ENCODE results near the gene OR52A5. TPM values are rescaled to one million over a fixed set of nuclear protein-coding genes. Genes with fewer than 3 reads are reported as not detected.

The OR52A5 gene
- total RNA-seq, 1 donor from 2014 or later: not detected

DNA sequence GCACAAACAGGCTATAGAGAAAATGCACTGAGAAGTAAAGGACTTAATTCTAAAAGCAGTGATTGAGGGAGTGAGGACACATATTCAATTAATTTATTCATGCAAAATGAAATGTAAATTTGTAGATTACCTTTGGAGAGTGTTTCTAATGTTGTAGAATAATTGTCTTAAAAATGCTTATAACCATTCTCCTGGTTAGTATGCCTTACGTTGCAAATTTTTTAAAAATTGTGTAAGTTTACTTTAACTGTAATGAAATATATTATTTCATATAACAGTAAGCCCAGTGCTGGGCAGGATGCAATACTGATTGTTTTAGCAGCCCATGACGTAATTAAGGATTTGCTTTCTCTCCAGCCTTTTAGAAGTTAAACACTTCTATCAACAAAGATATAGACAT is 42.1 kb downstream of the OR52A5 start:
- Histone ChIP-seq H3K27me3 (ENCODE audit: control insufficient read depth, insufficient read depth, low read length) (no peaks in the 10 kb centered on the region), H3K36me3 (ENCODE audit: control insufficient read depth, insufficient read depth, low read length) (no peaks in the 10 kb centered on the region), H3K4me3 (ENCODE audit: low read depth, low read length) (no peak overlapping the region)
- TF ChIP-seq, protein P1, sequence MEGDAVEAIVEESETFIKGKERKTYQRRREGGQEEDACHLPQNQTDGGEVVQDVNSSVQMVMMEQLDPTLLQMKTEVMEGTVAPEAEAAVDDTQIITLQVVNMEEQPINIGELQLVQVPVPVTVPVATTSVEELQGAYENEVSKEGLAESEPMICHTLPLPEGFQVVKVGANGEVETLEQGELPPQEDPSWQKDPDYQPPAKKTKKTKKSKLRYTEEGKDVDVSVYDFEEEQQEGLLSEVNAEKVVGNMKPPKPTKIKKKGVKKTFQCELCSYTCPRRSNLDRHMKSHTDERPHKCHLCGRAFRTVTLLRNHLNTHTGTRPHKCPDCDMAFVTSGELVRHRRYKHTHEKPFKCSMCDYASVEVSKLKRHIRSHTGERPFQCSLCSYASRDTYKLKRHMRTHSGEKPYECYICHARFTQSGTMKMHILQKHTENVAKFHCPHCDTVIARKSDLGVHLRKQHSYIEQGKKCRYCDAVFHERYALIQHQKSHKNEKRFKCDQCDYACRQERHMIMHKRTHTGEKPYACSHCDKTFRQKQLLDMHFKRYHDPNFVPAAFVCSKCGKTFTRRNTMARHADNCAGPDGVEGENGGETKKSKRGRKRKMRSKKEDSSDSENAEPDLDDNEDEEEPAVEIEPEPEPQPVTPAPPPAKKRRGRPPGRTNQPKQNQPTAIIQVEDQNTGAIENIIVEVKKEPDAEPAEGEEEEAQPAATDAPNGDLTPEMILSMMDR (IDR thresholded peaks at IDR 0.05; ENCODE audit: insufficient read depth, low read length, poor library complexity, severe bottlenecking): no peak
- DNase-seq (ENCODE audit: low read depth): no peak

DNA sequence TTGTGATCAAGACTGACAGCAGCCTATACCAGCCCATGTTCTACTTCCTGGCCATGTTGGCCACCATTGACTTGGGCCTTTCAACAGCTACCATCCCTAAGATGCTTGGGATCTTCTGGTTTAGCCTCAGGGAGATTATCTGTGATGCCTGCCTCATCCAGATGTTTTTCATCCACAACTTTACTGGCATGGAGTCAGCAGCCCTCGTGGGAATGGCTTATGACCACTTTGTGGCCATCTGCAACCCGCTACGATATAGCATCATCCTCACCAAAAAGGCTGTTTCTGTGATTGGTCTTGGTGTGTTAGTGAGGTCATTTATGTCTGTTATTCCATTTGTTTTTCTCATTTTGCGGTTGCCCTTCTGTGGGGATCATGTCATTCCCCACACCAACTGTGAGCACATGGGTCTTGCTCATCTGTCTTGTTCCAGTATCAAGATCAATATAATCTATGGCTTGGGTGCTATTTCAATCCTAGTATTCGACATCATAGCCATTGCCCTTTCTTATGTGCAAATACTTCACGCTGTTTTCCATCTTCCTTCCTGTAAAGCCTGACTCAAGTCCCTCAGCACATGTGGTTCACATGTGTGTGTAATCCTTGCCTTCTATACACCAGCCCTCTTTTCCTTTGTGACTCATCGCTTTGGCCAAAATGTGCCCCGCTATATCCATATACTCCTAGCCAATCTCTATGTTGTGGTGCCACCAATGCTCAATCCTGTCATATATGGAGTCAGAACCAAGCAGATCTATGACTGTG is 45.2 kb downstream of the OR52A5 start:
- H3K36me3 ChIP-seq (ENCODE audit: control insufficient read depth, insufficient read depth, low read length): no peaks in the 10 kb centered on the region
- H3K4me3 ChIP-seq (ENCODE audit: low read depth, low read length): no peak overlapping the region
- DNase-seq (ENCODE audit: low read depth): no peak
- TF ChIP-seq, protein P1 (IDR thresholded peaks at IDR 0.05; ENCODE audit: insufficient read depth, low read length, poor library complexity, severe bottlenecking): no peak
- no peaks in the 10 kb centered on the region for H3K27me3 ChIP-seq (ENCODE audit: control insufficient read depth, insufficient read depth, low read length)

DNA sequence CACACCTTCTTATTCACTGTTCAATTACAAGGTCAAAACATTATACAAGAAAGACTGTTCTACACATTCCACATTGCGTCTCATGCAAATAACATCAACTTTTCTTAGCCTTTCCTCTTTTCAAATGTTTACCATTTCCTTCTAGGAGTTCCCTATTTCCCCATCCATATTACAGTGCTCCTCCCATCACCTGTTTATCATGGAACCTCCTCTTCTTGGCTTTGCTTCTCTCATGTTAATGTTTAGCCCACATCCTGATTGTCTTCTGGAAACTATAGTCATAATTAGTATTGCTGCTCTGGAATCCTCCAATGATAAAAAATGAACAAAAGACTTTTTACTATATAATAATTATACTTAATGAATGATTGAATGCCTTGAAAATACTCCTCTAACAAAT is 47.5 kb downstream of the OR52A5 start:
- TF ChIP-seq, protein P1 (IDR thresholded peaks at IDR 0.05; ENCODE audit: insufficient read depth, low read length, poor library complexity, severe bottlenecking): no peak
- H3K27me3 ChIP-seq (ENCODE audit: control insufficient read depth, insufficient read depth, low read length): no peaks in the 10 kb centered on the region
- H3K4me3 ChIP-seq (ENCODE audit: low read depth, low read length): no peak overlapping the region
- no peak for DNase-seq (ENCODE audit: low read depth)
- no peaks in the 10 kb centered on the region for H3K36me3 ChIP-seq (ENCODE audit: control insufficient read depth, insufficient read depth, low read length)

DNA sequence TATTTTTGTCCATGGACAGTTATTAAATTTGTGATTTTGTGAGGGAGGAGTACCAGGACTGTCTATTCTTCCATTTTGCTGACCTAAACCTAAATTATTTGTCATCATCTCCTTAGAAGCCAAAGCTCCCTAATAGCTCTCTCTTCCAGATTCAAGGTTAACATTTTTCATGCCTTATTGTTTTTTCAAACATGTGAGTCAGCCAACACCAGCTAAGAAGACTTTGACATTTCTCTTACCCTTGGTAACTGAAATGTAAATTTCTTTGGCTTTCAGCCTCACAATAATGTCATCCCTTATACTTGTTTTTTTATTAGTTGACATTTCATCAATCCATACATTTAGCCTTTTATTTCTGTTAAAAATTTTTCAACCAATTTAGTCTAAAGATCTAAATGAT is 49.6 kb downstream of the OR52A5 start:
- H3K36me3 ChIP-seq (ENCODE audit: control insufficient read depth, insufficient read depth, low read length): no peaks in the 10 kb centered on the region
- H3K27me3 ChIP-seq (ENCODE audit: control insufficient read depth, insufficient read depth, low read length): no peaks in the 10 kb centered on the region
- DNase-seq (ENCODE audit: low read depth): no peak
- H3K4me3 ChIP-seq (ENCODE audit: low read depth, low read length): no peak overlapping the region
- TF ChIP-seq, protein P1 (IDR thresholded peaks at IDR 0.05; ENCODE audit: insufficient read depth, low read length, poor library complexity, severe bottlenecking): no peak

DNA sequence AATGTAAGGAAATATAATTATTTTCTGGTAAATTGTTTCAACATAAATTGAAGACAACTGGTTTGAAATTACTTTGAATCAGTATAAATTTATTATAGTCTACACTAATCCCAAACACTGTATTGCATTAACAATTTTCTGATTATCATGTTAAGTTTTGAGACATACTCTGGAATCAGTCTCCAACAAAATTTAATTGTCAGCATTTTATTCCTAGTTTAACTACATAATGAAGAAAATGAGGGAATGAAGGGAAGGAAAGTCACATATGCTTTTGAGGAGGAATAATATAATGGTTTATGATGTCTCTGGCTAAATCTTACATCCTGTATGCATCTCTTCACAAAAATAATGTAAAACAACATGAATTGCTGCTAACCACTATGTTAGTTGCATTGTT is 54.6 kb downstream of the OR52A5 start:
- no peak for DNase-seq (ENCODE audit: low read depth)
- no peaks in the 10 kb centered on the region for H3K27me3 ChIP-seq (ENCODE audit: control insufficient read depth, insufficient read depth, low read length)
- no peak overlapping the region for H3K4me3 ChIP-seq (ENCODE audit: low read depth, low read length)
- no peaks in the 10 kb centered on the region for H3K36me3 ChIP-seq (ENCODE audit: control insufficient read depth, insufficient read depth, low read length)
- TF ChIP-seq, protein P1 (IDR thresholded peaks at IDR 0.05; ENCODE audit: insufficient read depth, low read length, poor library complexity, severe bottlenecking): no peak

DNA sequence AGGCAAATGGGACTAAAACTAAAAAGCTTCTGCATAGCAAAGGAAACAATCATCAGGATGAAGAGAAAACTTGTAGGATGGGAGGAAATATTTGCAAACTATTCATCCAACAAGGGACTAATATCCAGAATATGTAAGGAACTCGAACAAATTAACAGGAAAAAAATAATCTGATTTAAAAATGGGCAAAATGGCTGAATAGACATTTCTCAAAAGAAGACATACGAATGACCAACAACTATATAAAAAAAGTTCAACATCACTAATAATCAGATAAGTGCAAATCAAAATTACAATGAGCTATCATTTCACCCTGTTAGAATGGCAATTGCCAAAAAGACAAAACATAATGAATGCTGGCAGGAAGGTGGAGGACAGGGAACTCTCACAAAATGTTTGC is 56.8 kb downstream of the OR52A5 start:
- H3K36me3 ChIP-seq (ENCODE audit: control insufficient read depth, insufficient read depth, low read length): no peaks in the 10 kb centered on the region
- H3K27me3 ChIP-seq (ENCODE audit: control insufficient read depth, insufficient read depth, low read length): no peaks in the 10 kb centered on the region
- TF ChIP-seq, protein P1 (IDR thresholded peaks at IDR 0.05; ENCODE audit: insufficient read depth, low read length, poor library complexity, severe bottlenecking): no peak
- H3K4me3 ChIP-seq (ENCODE audit: low read depth, low read length): no peak overlapping the region
- no peak for DNase-seq (ENCODE audit: low read depth)

Data from kidney epithelial cell (primary cell).